B cell (primary cell): ENCODE results near the gene HIPK4. TPM values are rescaled to one million over a fixed set of nuclear protein-coding genes. Genes with fewer than 3 reads are reported as not detected.

ENCODE experiments used
- ATAC-seq: fragments of 200-7000 bp; cut with Tn5 transposase; one replicate; pipeline ENCODE4 v1.10.0; 2021; ENCODE audit warnings: low read depth, mild to moderate bottlenecking, moderate number of reproducible peaks, moderate library complexity
- CTCF ChIA-PET: fragments of 350-600 bp; sonication (Branson Sonifier 250); formaldehyde crosslinking; loops from one replicate; lab custom pipeline; 2021; ENCODE audit warnings: antibody characterized with exemption, inconsistent platforms; lab: Charles Lee
- POLR2A ChIA-PET: fragments of 350-600 bp; sonication (Branson Sonifier 250); formaldehyde crosslinking; loops from one replicate; lab custom pipeline; 2021; ENCODE audit warnings: antibody characterized with exemption; lab: Charles Lee
- DNase-seq: peaks from one replicate; pipeline ENCODE4 v3.0.0; 2013
- H2AFZ ChIP-seq: 2 replicates; pipeline ENCODE4 v1.6.1; 2012; ENCODE audit warnings: mild to moderate bottlenecking, low read depth, low read length; ENCODE audit not compliant: insufficient read depth, poor library complexity, severe bottlenecking
- H3K27ac ChIP-seq, 2 donors: 1 replicate in 1 of 2; 2 replicates in 1 of 2; pipeline ENCODE4 v1.5.1; 2012 to 2013; ENCODE audit warnings: low read length in 2 of 2, mild to moderate bottlenecking in 2 of 2, moderate library complexity in 1 of 2
- H3K27me3 ChIP-seq, 4 experiments: fragments of 200-600 bp in 1 of 4; sonication (generic) in 1 of 4; replicated peaks in 1 of 4; 1 replicate in 2 of 4; 2 replicates in 2 of 4; pipeline versions ENCODE4 v1.6.1 to v1.7.0; 2013 to 2016; ENCODE audit warnings: low read length in 3 of 4, mild to moderate bottlenecking in 2 of 4, mixed read lengths in 1 of 4, moderate library complexity in 1 of 4; ENCODE audit not compliant: insufficient read depth in 4 of 4, control insufficient read depth in 3 of 4; ENCODE audit errors: control extremely low read depth in 1 of 4
- H3K36me3 ChIP-seq, 2 experiments: replicated peaks in 1 of 2; 1 replicate in 1 of 2; 2 replicates in 1 of 2; pipeline versions ENCODE4 v1.6.1 to v1.7.1; 2013; ENCODE audit warnings: low read length in 1 of 2; ENCODE audit not compliant: insufficient read depth in 2 of 2, control insufficient read depth in 1 of 2; ENCODE audit errors: control extremely low read depth in 1 of 2, extremely low read depth in 1 of 2
- H3K4me1 ChIP-seq, 2 donors: fragments of 200-600 bp in 1 of 2; sonication (generic) in 1 of 2; 1 replicate in 1 of 2; 2 replicates in 1 of 2; pipeline versions ENCODE4 v1.5.1 to v1.6.1; 2013 to 2017; ENCODE audit warnings: low read length in 2 of 2; ENCODE audit not compliant: control insufficient read depth in 2 of 2, insufficient read depth in 2 of 2
- H3K4me2 ChIP-seq: replicated peaks from 2 replicates; pipeline ENCODE3; 2012; ENCODE audit warnings: mild to moderate bottlenecking, low read depth, low read length; ENCODE audit not compliant: poor library complexity, severe bottlenecking
- H3K4me3 ChIP-seq, 5 experiments: fragments of 200-600 bp in 1 of 5; sonication (generic) in 1 of 5; 1 replicate in 3 of 5; 2 replicates in 2 of 5; pipeline versions ENCODE4 v1.5.1 to v1.7.0; 2011 to 2016; ENCODE audit warnings: low read length in 4 of 5, mild to moderate bottlenecking in 4 of 5, low read depth in 2 of 5, control low read depth in 1 of 5, moderate library complexity in 1 of 5; ENCODE audit not compliant: insufficient read depth in 1 of 5; ENCODE audit errors: control extremely low read depth in 1 of 5, extremely low read depth in 1 of 5
- H3K79me2 ChIP-seq: fragments of 200-600 bp; sonication (generic); one replicate; pipeline ENCODE4 v1.6.0; 2016; ENCODE audit warnings: low read length; ENCODE audit not compliant: control insufficient read depth, insufficient read depth
- H3K9ac ChIP-seq: fragments of 200-600 bp; sonication (generic); 2 replicates; pipeline ENCODE4 v1.6.1; 2017; ENCODE audit warnings: mild to moderate bottlenecking, low read length, moderate library complexity
- H3K9me3 ChIP-seq, 3 donors: one replicate each; pipeline versions ENCODE4 v1.6.1 to v1.7.1; 2013; ENCODE audit warnings: low read length in 2 of 3; ENCODE audit not compliant: control insufficient read depth in 2 of 3, insufficient read depth in 1 of 3; ENCODE audit errors: control extremely low read depth in 1 of 3
- H4K20me1 ChIP-seq: 2 replicates; pipeline ENCODE4 v1.6.0; 2012; ENCODE audit warnings: mild to moderate bottlenecking, low read length; ENCODE audit not compliant: insufficient read depth, control insufficient read depth, poor library complexity, severe bottlenecking
- H3K27ac Mint-ChIP-seq: one replicate; pipeline ENCODE4 v1.8.0; 2021; ENCODE audit warnings: mixed read lengths
- H3K27me3 Mint-ChIP-seq: one replicate; pipeline ENCODE4 v1.8.0; 2021; ENCODE audit warnings: mixed read lengths
- H3K4me1 Mint-ChIP-seq: one replicate; pipeline ENCODE4 v1.8.0; 2021; ENCODE audit warnings: mixed read lengths
- H3K4me3 Mint-ChIP-seq: one replicate; pipeline ENCODE4 v1.8.0; 2021; ENCODE audit warnings: mixed read lengths
- H3K9me3 Mint-ChIP-seq: one replicate; pipeline ENCODE4 v1.8.0; 2022; ENCODE audit warnings: mixed read lengths; ENCODE audit not compliant: insufficient read depth
- EZH2 ChIP-seq: IDR thresholded peaks from 2 replicates; pipeline ENCODE4 v1.6.1; 2012; ENCODE audit warnings: borderline replicate concordance, low read depth, mild to moderate bottlenecking, moderate library complexity, low read length; ENCODE audit not compliant: insufficient read depth, poor library complexity, severe bottlenecking
- WGBS: methylation state at CpG from one replicate; pipeline ENCODE4 v1.1.5; 2013; ENCODE audit warnings: missing lambda C conversion rate; ENCODE audit not compliant: insufficient coverage; 5-methylcytosine and 5-hydroxymethylcytosine counted together
- intact Hi-C: fragments of 100-400 bp; cut with micrococcal nuclease; formaldehyde crosslinking; loops from one replicate; pipeline ENCODE4 v1.10.0; 2022
- polyA plus RNA-seq: library from polyadenylated mRNA; depleted of rRNA; stranded (reverse); fragments of >200 nt; gene quantifications from 2 replicates; pipeline ENCODE4 v1.2.3, GENCODE V29; 2012
- total RNA-seq, 2 donors: library from RNA; stranded (reverse); fragments of 120-200 nt in 1 of 2; gene quantifications; 1 replicate in 1 of 2; 2 replicates in 1 of 2; pipeline versions ENCODE4 v1.2.3 to v1.2.4, GENCODE V29; 2013 to 2022
- TF ChIP-seq, protein P1 (sequence below): fragments of 200-600 bp; IDR thresholded peaks from one replicate; pipeline ENCODE4 v1.8.0; 2022; ENCODE audit warnings: antibody characterized with exemption, mild to moderate bottlenecking

The HIPK4 gene
- total and polyA plus RNA-seq, 2 donors (not counting 1 experiment from before 2014, with no cell fraction given): 0.04 to 0.20 TPM

DNA sequence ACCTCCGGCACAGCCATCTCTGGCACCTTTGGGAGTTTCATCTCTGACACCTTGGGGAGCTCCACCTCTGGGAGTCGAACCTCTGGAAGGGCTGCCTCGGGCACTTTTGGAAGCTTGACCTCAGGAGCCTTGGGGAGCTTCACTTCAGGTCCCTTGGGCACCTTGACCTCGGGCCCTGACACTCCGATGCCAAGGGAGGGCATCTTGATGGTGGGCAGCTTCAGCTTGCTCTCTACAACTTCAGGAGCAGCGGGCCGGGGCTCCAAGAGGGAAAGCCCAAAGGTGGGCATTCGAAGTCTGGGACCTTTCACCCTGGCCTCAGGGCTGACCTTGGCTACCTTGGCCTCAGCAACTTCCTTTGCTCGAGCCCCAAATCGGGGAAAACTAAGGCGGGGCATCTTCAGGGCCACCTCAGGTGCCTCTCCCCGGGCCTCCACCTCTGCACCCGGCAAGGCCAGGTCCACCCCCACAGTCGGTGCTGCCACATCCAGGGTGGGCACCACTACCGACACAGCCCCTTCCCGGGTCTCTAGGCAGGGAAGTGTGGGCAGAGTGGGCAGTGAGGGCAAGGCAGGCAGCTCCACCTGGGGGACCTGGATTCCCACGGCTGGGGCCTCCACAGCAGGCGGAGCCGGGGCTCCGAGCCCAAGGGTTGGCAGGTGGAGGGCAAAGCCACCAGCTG is 7.0 kb upstream of the HIPK4 start:
- no peaks in the 10 kb centered on the region for H4K20me1 ChIP-seq
- Mint-ChIP-seq H3K4me3 (no peak overlapping the region), H3K9me3 (no peaks in the 10 kb centered on the region), H3K27ac (no peak overlapping the region), H3K4me1 (peaks cover 9% of the 10 kb centered on the region), H3K27me3 (peaks cover 8% of the 10 kb centered on the region)
- peaks cover 4 to 7% of the 10 kb centered on the region in 2 donors for H3K4me1 ChIP-seq
- H2AFZ ChIP-seq: no peak overlapping the region
- CTCF ChIA-PET: no interaction called here
- WGBS: 97% methylated on average over 20 of the region's 20 CpGs
- no peak for TF ChIP-seq EZH2
- TF ChIP-seq, protein P1, sequence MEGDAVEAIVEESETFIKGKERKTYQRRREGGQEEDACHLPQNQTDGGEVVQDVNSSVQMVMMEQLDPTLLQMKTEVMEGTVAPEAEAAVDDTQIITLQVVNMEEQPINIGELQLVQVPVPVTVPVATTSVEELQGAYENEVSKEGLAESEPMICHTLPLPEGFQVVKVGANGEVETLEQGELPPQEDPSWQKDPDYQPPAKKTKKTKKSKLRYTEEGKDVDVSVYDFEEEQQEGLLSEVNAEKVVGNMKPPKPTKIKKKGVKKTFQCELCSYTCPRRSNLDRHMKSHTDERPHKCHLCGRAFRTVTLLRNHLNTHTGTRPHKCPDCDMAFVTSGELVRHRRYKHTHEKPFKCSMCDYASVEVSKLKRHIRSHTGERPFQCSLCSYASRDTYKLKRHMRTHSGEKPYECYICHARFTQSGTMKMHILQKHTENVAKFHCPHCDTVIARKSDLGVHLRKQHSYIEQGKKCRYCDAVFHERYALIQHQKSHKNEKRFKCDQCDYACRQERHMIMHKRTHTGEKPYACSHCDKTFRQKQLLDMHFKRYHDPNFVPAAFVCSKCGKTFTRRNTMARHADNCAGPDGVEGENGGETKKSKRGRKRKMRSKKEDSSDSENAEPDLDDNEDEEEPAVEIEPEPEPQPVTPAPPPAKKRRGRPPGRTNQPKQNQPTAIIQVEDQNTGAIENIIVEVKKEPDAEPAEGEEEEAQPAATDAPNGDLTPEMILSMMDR: no peak
- ATAC-seq: no peak
- DNase-seq: no peak
- H3K4me2 ChIP-seq: no peak overlapping the region
- peaks cover 0 to 10% (median 3%) of the 10 kb centered on the region in 4 experiments for H3K27me3 ChIP-seq
- POLR2A ChIA-PET: no interaction called here
- H3K9ac ChIP-seq: no peak overlapping the region
- H3K79me2 ChIP-seq: no peaks in the 10 kb centered on the region
- intact Hi-C loops: no loop called here
- peaks cover 0 to 3% (median 0%) of the 10 kb centered on the region in 3 donors for H3K9me3 ChIP-seq
- no peaks in the 10 kb centered on the region for H3K36me3 ChIP-seq
- no peak overlapping the region for H3K4me3 ChIP-seq
- H3K27ac ChIP-seq: no peak overlapping the region

GRCh38 chr19:40395956-40396355 is 6.0 kb upstream of the HIPK4 start:
- H3K9me3 Mint-ChIP-seq: no peaks in the 10 kb centered on the region
- Histone ChIP-seq H3K9ac (no peak overlapping the region), H3K4me1 (peaks cover 4 to 7% of the 10 kb centered on the region in 2 donors), H4K20me1 (no peaks in the 10 kb centered on the region), H3K4me2 (no peak overlapping the region), H3K9me3 (peaks cover 0 to 3% (median 0%) of the 10 kb centered on the region in 3 donors), H3K36me3 (no peaks in the 10 kb centered on the region), H3K27ac (no peak overlapping the region), H3K79me2 (no peaks in the 10 kb centered on the region), H3K4me3 (no peak overlapping the region), H2AFZ (no peak overlapping the region), H3K27me3 (peaks cover 0 to 10% (median 3%) of the 10 kb centered on the region in 4 experiments)
- H3K27ac Mint-ChIP-seq: no peak overlapping the region
- POLR2A ChIA-PET: no interaction called here
- CTCF ChIA-PET: interaction anchor here (1.6 kb wide), 1 partner anchor 91 kb away, joined by 5 read pairs; no protein-coding TSS in a partner anchor
- ATAC-seq: no peak
- H3K4me1 Mint-ChIP-seq: peaks cover 9% of the 10 kb centered on the region
- H3K4me3 Mint-ChIP-seq: no peak overlapping the region
- peaks cover 8% of the 10 kb centered on the region for H3K27me3 Mint-ChIP-seq
- 92% methylated on average over 14 of the region's 14 CpGs for WGBS
- intact Hi-C loops: no loop called here
- no peak for TF ChIP-seq EZH2
- TF ChIP-seq, protein P1: no peak
- DNase-seq: no peak
